H9 (cell line): ENCODE data around the gene BSG. TPM values are rescaled to one million over a fixed set of nuclear protein-coding genes. Genes with fewer than 3 reads are reported as not detected.

Experiments used
- DNase-seq: peaks from one replicate; pipeline ENCODE4 v3.0.0-alpha.2; 2017
- H2AFZ ChIP-seq: one replicate; pipeline ENCODE4 v1.6.1; 2013; ENCODE audit warnings: mild to moderate bottlenecking, low read length, control low read depth, moderate library complexity
- H2AK5ac ChIP-seq: 2 replicates; pipeline ENCODE4 v1.6.1; 2013; ENCODE audit warnings: low read length, control low read depth, mixed read lengths; ENCODE audit not compliant: insufficient read length
- H2BK120ac ChIP-seq: one replicate; pipeline ENCODE4 v1.6.1; 2013; ENCODE audit warnings: low read depth, mild to moderate bottlenecking, low read length, control low read depth, inconsistent platforms; ENCODE audit not compliant: poor library complexity, severe bottlenecking
- H2BK12ac ChIP-seq: 2 replicates; pipeline ENCODE4 v1.6.1; 2013; ENCODE audit warnings: low read length, control low read depth, mixed read lengths, low read depth; ENCODE audit not compliant: insufficient read length
- H2BK15ac ChIP-seq: 2 replicates; pipeline ENCODE4 v1.6.1; 2013; ENCODE audit warnings: low read depth, low read length, control low read depth
- H2BK20ac ChIP-seq: one replicate; pipeline ENCODE4 v1.6.1; 2013; ENCODE audit warnings: low read depth, mild to moderate bottlenecking, low read length, control low read depth, inconsistent platforms; ENCODE audit not compliant: poor library complexity, severe bottlenecking
- H2BK5ac ChIP-seq: 2 replicates; pipeline ENCODE4 v1.6.1; 2013; ENCODE audit warnings: low read length, control low read depth, mixed read lengths; ENCODE audit not compliant: insufficient read length
- H3K14ac ChIP-seq: 2 replicates; pipeline ENCODE4 v1.6.1; 2013; ENCODE audit warnings: low read length, control low read depth; ENCODE audit not compliant: insufficient read depth
- H3K18ac ChIP-seq: 2 replicates; pipeline ENCODE4 v1.6.1; 2013; ENCODE audit warnings: low read depth, mild to moderate bottlenecking, mixed read lengths, low read length, control low read depth; ENCODE audit not compliant: insufficient read length
- H3K23ac ChIP-seq: 2 replicates; pipeline ENCODE4 v1.6.1; 2013; ENCODE audit warnings: low read length, control low read depth, mixed read lengths, low read depth; ENCODE audit not compliant: insufficient read length
- H3K23me2 ChIP-seq: 2 replicates; pipeline ENCODE4 v1.6.1; 2013; ENCODE audit warnings: low read depth, mild to moderate bottlenecking, mixed read lengths, low read length, control low read depth; ENCODE audit not compliant: insufficient read length, poor library complexity, severe bottlenecking
- H3K27ac ChIP-seq: 2 replicates; pipeline ENCODE4 v1.5.1; 2013; ENCODE audit warnings: low read length, control low read depth, mixed read lengths, low read depth; ENCODE audit not compliant: insufficient read length
- H3K27me3 ChIP-seq: 2 replicates; pipeline ENCODE4 v1.6.1; 2013; ENCODE audit warnings: low read length, control low read depth, inconsistent platforms; ENCODE audit not compliant: insufficient read depth
- H3K4ac ChIP-seq: 2 replicates; pipeline ENCODE4 v1.6.1; 2013; ENCODE audit warnings: low read depth, mild to moderate bottlenecking, control low read depth, inconsistent platforms, low read length, moderate library complexity
- H3K4me1 ChIP-seq: 2 replicates; pipeline ENCODE4 v1.6.1; 2013; ENCODE audit warnings: low read length, control low read depth, inconsistent platforms; ENCODE audit not compliant: insufficient read depth
- H3K4me2 ChIP-seq: 2 replicates; pipeline ENCODE4 v1.6.1; 2013; ENCODE audit warnings: low read length, control low read depth, mixed read lengths; ENCODE audit not compliant: insufficient read length, insufficient read depth
- H3K56ac ChIP-seq: 2 replicates; pipeline ENCODE4 v1.6.1; 2013; ENCODE audit warnings: low read depth, mild to moderate bottlenecking, mixed read lengths, low read length, control low read depth; ENCODE audit not compliant: insufficient read length
- H3K79me1 ChIP-seq: 2 replicates; pipeline ENCODE4 v1.6.1; 2013; ENCODE audit warnings: low read depth, mild to moderate bottlenecking, moderate library complexity, low read length, control low read depth, inconsistent platforms; ENCODE audit not compliant: insufficient read depth, poor library complexity, severe bottlenecking
- H3K79me2 ChIP-seq: 2 replicates; pipeline ENCODE4 v1.6.1; 2013; ENCODE audit warnings: low read length, control low read depth, inconsistent platforms; ENCODE audit not compliant: insufficient read depth
- H3K9ac ChIP-seq: 2 replicates; pipeline ENCODE4 v1.6.1; 2013; ENCODE audit warnings: low read length, control low read depth, mixed read lengths; ENCODE audit not compliant: insufficient read length; ENCODE audit errors: extremely low read depth
- H3K9me3 ChIP-seq: one replicate; pipeline ENCODE4 v1.6.1; 2013; ENCODE audit warnings: low read depth, low read length, inconsistent platforms; ENCODE audit not compliant: control insufficient read depth
- H3T11ph ChIP-seq: one replicate; pipeline ENCODE4 v1.6.1; 2013; ENCODE audit warnings: mild to moderate bottlenecking, low read length, control low read depth, inconsistent platforms
- H4K20me1 ChIP-seq: one replicate; pipeline ENCODE4 v1.6.1; 2013; ENCODE audit not compliant: control insufficient read depth, insufficient read length, insufficient read depth
- H4K5ac ChIP-seq: 2 replicates; pipeline ENCODE4 v1.6.1; 2013; ENCODE audit warnings: low read depth, mild to moderate bottlenecking, mixed read lengths, low read length, control low read depth; ENCODE audit not compliant: insufficient read length
- H4K8ac ChIP-seq: replicated peaks from 2 replicates; pipeline ENCODE4 v1.6.1; 2013; ENCODE audit warnings: low read length, control low read depth, mixed read lengths, low read depth; ENCODE audit not compliant: insufficient read length
- H4K91ac ChIP-seq: 2 replicates; pipeline ENCODE4 v1.6.1; 2013; ENCODE audit warnings: low read depth, mild to moderate bottlenecking, moderate library complexity, mixed read lengths, low read length, control low read depth; ENCODE audit not compliant: insufficient read length
- H3K27ac Mint-ChIP-seq, 3 experiments: 2 replicates in 2 of 3; 3 replicates in 1 of 3; pipeline ENCODE4 v1.8.0; 2020 to 2021; ENCODE audit warnings: mixed read lengths in 3 of 3, mild to moderate bottlenecking in 1 of 3, moderate library complexity in 1 of 3
- H3K27me3 Mint-ChIP-seq: 2 replicates; pipeline ENCODE4 v1.8.0; 2021; ENCODE audit warnings: low read depth, mild to moderate bottlenecking, moderate library complexity, mixed read lengths
- H3K36me3 Mint-ChIP-seq, 3 experiments: 2 replicates in 2 of 3; 3 replicates in 1 of 3; pipeline ENCODE4 v1.8.0; 2020 to 2021; ENCODE audit warnings: low read depth in 3 of 3, mixed read lengths in 3 of 3; ENCODE audit not compliant: insufficient read depth in 1 of 3
- H3K4me1 Mint-ChIP-seq, 2 experiments: 2 replicates each; pipeline ENCODE4 v1.8.0; 2020; ENCODE audit warnings: mixed read lengths in 2 of 2
- H3K4me3 Mint-ChIP-seq, 2 experiments: 2 replicates in 1 of 2; 3 replicates in 1 of 2; pipeline ENCODE4 v1.8.0; 2020 to 2021; ENCODE audit warnings: mild to moderate bottlenecking in 2 of 2, mixed read lengths in 2 of 2, moderate library complexity in 1 of 2
- H3K9me3 Mint-ChIP-seq, 2 experiments: 2 replicates in 1 of 2; 3 replicates in 1 of 2; pipeline ENCODE4 v1.8.0; 2020; ENCODE audit warnings: mild to moderate bottlenecking in 2 of 2, mixed read lengths in 2 of 2, moderate library complexity in 1 of 2
- CTCF ChIP-seq: fragments of 200-600 bp; sonication (generic); conservative IDR thresholded peaks from 3 replicates; pipeline ENCODE4 v1.8.0; 2021; ENCODE audit warnings: antibody characterized with exemption, mild to moderate bottlenecking
- WGBS: extraction: QIAGEN DNeasy Blood & Tissue Kit; methylation state at CpG from one replicate; pipeline ENCODE4 v1.1.7; 2013; ENCODE audit warnings: missing lambda C conversion rate, low lambda C conversion rate, mixed read lengths; ENCODE audit not compliant: insufficient read length; ENCODE audit errors: extremely low coverage; 5-methylcytosine and 5-hydroxymethylcytosine counted together
- total RNA-seq: library from RNA; stranded (reverse); gene quantifications from 2 replicates; pipeline ENCODE4 v1.2.1, GENCODE V29; 2021

Gene BSG
- total RNA-seq, 1 experiment from 2014 or later, result 715 TPM

GRCh38 chr19:594265-594870 is 22.0 kb downstream of the BSG start:
- no peak overlapping the region for H4K8ac ChIP-seq
- no peak overlapping the region for H3K14ac ChIP-seq
- H2BK12ac ChIP-seq, result no peak overlapping the region
- Mint-ChIP-seq H3K4me3 (no peak overlapping the region), H3K4me1 (0 out of 4 replicates have a peak, but pooled peaks cover 0 to 3% of the 10 kb centered on the region in 2 experiments), H3K9me3 (no peaks in the 10 kb centered on the region; a peak in 1 of 5 replicates), H3K27ac (no peak overlapping the region), H3K36me3 (no peaks in the 10 kb centered on the region), H3K27me3 (peaks cover 39% of the 10 kb centered on the region)
- no peak overlapping the region for H3K9ac ChIP-seq
- no peak overlapping the region for H2BK5ac ChIP-seq
- H3K9me3 ChIP-seq, result no peaks in the 10 kb centered on the region
- H3K79me2 ChIP-seq, result no peaks in the 10 kb centered on the region
- H3K4me2 ChIP-seq, result no peak overlapping the region
- no peak overlapping the region for H4K5ac ChIP-seq
- no peak overlapping the region for H3K56ac ChIP-seq
- H3K4ac ChIP-seq, result no peak overlapping the region
- H3K27ac ChIP-seq, result no peak overlapping the region
- H3K79me1 ChIP-seq, result no peaks in the 10 kb centered on the region
- no peak overlapping the region for H2BK15ac ChIP-seq
- peaks cover 3% of the 10 kb centered on the region for H4K20me1 ChIP-seq
- H3K27me3 ChIP-seq, result peaks cover 6% of the 10 kb centered on the region; the same call in 1 of the 2 replicates
- no CpG with 5 or more reads among the region's 24 CpGs for WGBS
- no peaks in the 10 kb centered on the region for H3K4me1 ChIP-seq
- no peak overlapping the region for H2BK20ac ChIP-seq
- H3K18ac ChIP-seq, result no peak overlapping the region
- no peak overlapping the region for H2BK120ac ChIP-seq
- DNase-seq, result no peak
- no peak overlapping the region for H3T11ph ChIP-seq
- H3K23me2 ChIP-seq, result no peaks in the 10 kb centered on the region
- H4K91ac ChIP-seq, result no peak overlapping the region
- no peak overlapping the region for H3K23ac ChIP-seq
- no peak for TF ChIP-seq CTCF
- no peak overlapping the region for H2AK5ac ChIP-seq
- H2AFZ ChIP-seq, result no peak overlapping the region
